H1 (cell line): ENCODE results near the gene P3H2. TPM values are rescaled to one million over a fixed set of nuclear protein-coding genes. Genes with fewer than 3 reads are reported as not detected.

Source experiments
- CTCF ChIA-PET: fragments of 300-600 bp; sonication (Branson Sonifier 250); formaldehyde crosslinking; loops from one replicate; lab custom pipeline; 2021; ENCODE audit not compliant: partially characterized antibody; lab: Charles Lee
- POLR2A ChIA-PET: fragments of 300-600 bp; sonication (Branson Sonifier 250); formaldehyde crosslinking; loops from one replicate; lab custom pipeline; 2021; ENCODE audit warnings: inconsistent platforms; ENCODE audit not compliant: partially characterized antibody; lab: Charles Lee
- DNase-seq, 2 experiments: peaks; one replicate each; pipeline versions ENCODE4 v3.0.0 to v3.0.0-alpha.2; 2010 to 2022; ENCODE audit warnings: low spot score in 2 of 2, low read depth in 1 of 2, mixed read lengths in 1 of 2
- FAIRE-seq: peaks from 2 replicates; lab custom pipeline; 2011; peaks lifted over from hg19 to GRCh38; lab: Jason Lieb, UNC
- H2AFZ ChIP-seq: 2 replicates; pipeline ENCODE4 v1.8.1; 2012; ENCODE audit warnings: low read length, inconsistent platforms
- H2AK5ac ChIP-seq: 2 replicates; pipeline ENCODE4 v1.6.1; 2013; ENCODE audit warnings: low read depth, low read length
- H2BK120ac ChIP-seq: replicated peaks from 2 replicates; pipeline ENCODE3; 2013; ENCODE audit warnings: low read depth, low read length, inconsistent platforms
- H2BK12ac ChIP-seq: 2 replicates; pipeline ENCODE4 v1.6.1; 2013; ENCODE audit warnings: low read depth, low read length
- H2BK15ac ChIP-seq: 2 replicates; pipeline ENCODE4 v1.6.1; 2013; ENCODE audit warnings: low read length
- H2BK20ac ChIP-seq: 2 replicates; pipeline ENCODE4 v1.6.1; 2013; ENCODE audit warnings: low read length
- H2BK5ac ChIP-seq: 2 replicates; pipeline ENCODE4 v1.6.1; 2013; ENCODE audit warnings: low read depth, low read length
- H3K14ac ChIP-seq: 2 replicates; pipeline ENCODE4 v1.6.1; 2013; ENCODE audit warnings: inconsistent platforms; ENCODE audit not compliant: insufficient read length
- H3K18ac ChIP-seq: 2 replicates; pipeline ENCODE4 v1.6.1; 2013; ENCODE audit warnings: low read length; ENCODE audit errors: extremely low read depth
- H3K23ac ChIP-seq: 2 replicates; pipeline ENCODE4 v1.6.1; 2013; ENCODE audit warnings: inconsistent platforms; ENCODE audit not compliant: insufficient read length
- H3K23me2 ChIP-seq: 2 replicates; pipeline ENCODE4 v1.6.1; 2013; ENCODE audit warnings: low read depth, low read length
- H3K27ac ChIP-seq: 2 replicates; pipeline ENCODE4 v1.6.1; 2011; ENCODE audit warnings: low read depth, low read length, inconsistent platforms
- H3K27me3 ChIP-seq, 4 experiments: replicated peaks in 1 of 4; 1 replicate in 1 of 4; 2 replicates in 3 of 4; pipeline versions ENCODE4 v1.6.1 to v1.8.1; 2011 to 2013; ENCODE audit warnings: low read length in 3 of 4, mild to moderate bottlenecking in 3 of 4, inconsistent platforms in 2 of 4, mixed read lengths in 2 of 4, moderate library complexity in 1 of 4; ENCODE audit not compliant: control insufficient read depth in 3 of 4, insufficient read depth in 3 of 4; ENCODE audit errors: extremely low read depth in 1 of 4
- H3K36me3 ChIP-seq, 4 experiments: 2 replicates each; pipeline versions ENCODE4 v1.6.1 to v1.8.1; 2011 to 2013; ENCODE audit warnings: mild to moderate bottlenecking in 4 of 4, low read length in 3 of 4, moderate library complexity in 2 of 4, control low read depth in 1 of 4, inconsistent platforms in 1 of 4; ENCODE audit not compliant: insufficient read depth in 4 of 4, control insufficient read depth in 2 of 4
- H3K4ac ChIP-seq: replicated peaks from 2 replicates; pipeline ENCODE3; 2013; ENCODE audit warnings: low read length, low read depth, mixed read lengths, inconsistent platforms; ENCODE audit not compliant: insufficient read length
- H3K4me1 ChIP-seq, 4 experiments: replicated peaks in 1 of 4; 1 replicate in 1 of 4; 2 replicates in 3 of 4; pipeline versions ENCODE4 v1.6.1 to v1.8.1; 2011 to 2013; ENCODE audit warnings: low read length in 3 of 4, inconsistent platforms in 2 of 4, mixed read lengths in 1 of 4; ENCODE audit not compliant: insufficient read depth in 4 of 4, control insufficient read depth in 3 of 4
- H3K4me2 ChIP-seq, 2 experiments: 2 replicates each; pipeline versions ENCODE4 v1.6.1 to v1.8.1; 2011 to 2013; ENCODE audit warnings: low read depth in 2 of 2, low read length in 2 of 2, control low read depth in 1 of 2, inconsistent platforms in 1 of 2, mild to moderate bottlenecking in 1 of 2; ENCODE audit not compliant: insufficient read depth in 1 of 2
- H3K4me3 ChIP-seq, 4 experiments: fragments of 200-600, 300-600 bp in 1 of 4; sonication (generic), shearing (Covaris generic), sonication (Bioruptor Twin) in 1 of 4; 2 replicates each; pipeline versions ENCODE4 v1.5.1 to v1.8.1; 2011 to 2016; ENCODE audit warnings: low read length in 4 of 4, low read depth in 3 of 4, control low read depth in 2 of 4, inconsistent platforms in 2 of 4, mild to moderate bottlenecking in 2 of 4, mixed read lengths in 1 of 4, moderate library complexity in 1 of 4; ENCODE audit not compliant: insufficient read depth in 2 of 4; ENCODE audit errors: extremely low read depth in 1 of 4
- H3K56ac ChIP-seq: replicated peaks from 2 replicates; pipeline ENCODE3; 2013; ENCODE audit warnings: low read depth, mild to moderate bottlenecking, mixed read lengths, low read length, inconsistent platforms; ENCODE audit not compliant: insufficient read length
- H3K79me1 ChIP-seq: 2 replicates; pipeline ENCODE4 v1.6.1; 2013; ENCODE audit warnings: low read depth, low read length, control low read depth
- H3K79me2 ChIP-seq, 2 experiments: 2 replicates each; pipeline versions ENCODE4 v1.6.1 to v1.8.1; 2012 to 2013; ENCODE audit warnings: low read length in 2 of 2, mild to moderate bottlenecking in 2 of 2, inconsistent platforms in 1 of 2; ENCODE audit not compliant: insufficient read depth in 2 of 2, control insufficient read depth in 1 of 2
- H3K9ac ChIP-seq, 4 experiments: replicated peaks in 1 of 4; 1 replicate in 1 of 4; 2 replicates in 3 of 4; pipeline versions ENCODE4 v1.6.1 to v1.8.1; 2011 to 2013; ENCODE audit warnings: low read depth in 3 of 4, low read length in 3 of 4, control low read depth in 2 of 4, mild to moderate bottlenecking in 2 of 4, moderate library complexity in 2 of 4, inconsistent platforms in 1 of 4; ENCODE audit errors: extremely low read depth in 1 of 4
- H3K9me3 ChIP-seq, 2 experiments: 2 replicates each; pipeline versions ENCODE4 v1.6.1 to v1.8.1; 2012 to 2013; ENCODE audit warnings: mild to moderate bottlenecking in 2 of 2, moderate library complexity in 2 of 2, control low read depth in 1 of 2, inconsistent platforms in 1 of 2, low read depth in 1 of 2, low read length in 1 of 2, mixed read lengths in 1 of 2; ENCODE audit not compliant: insufficient read depth in 2 of 2
- H4K20me1 ChIP-seq, 2 experiments: replicated peaks in 1 of 2; 2 replicates each; pipeline versions ENCODE3 to v1.8.1; 2011 to 2013; ENCODE audit warnings: inconsistent platforms in 2 of 2, low read length in 2 of 2, mild to moderate bottlenecking in 1 of 2; ENCODE audit not compliant: insufficient read depth in 2 of 2, control insufficient read depth in 1 of 2
- H4K5ac ChIP-seq: 2 replicates; pipeline ENCODE4 v1.6.1; 2013; ENCODE audit warnings: low read length, low read depth, mixed read lengths, inconsistent platforms; ENCODE audit not compliant: insufficient read length
- H4K8ac ChIP-seq: 2 replicates; pipeline ENCODE4 v1.8.0; 2013; ENCODE audit warnings: mild to moderate bottlenecking, moderate library complexity, low read length, inconsistent platforms; ENCODE audit not compliant: insufficient read depth; ENCODE audit errors: extremely low read depth
- H4K91ac ChIP-seq: replicated peaks from 2 replicates; pipeline ENCODE3; 2013; ENCODE audit warnings: low read length, mixed read lengths, inconsistent platforms; ENCODE audit not compliant: insufficient read length
- CREB1 ChIP-seq: IDR thresholded peaks from 2 replicates; pipeline ENCODE4 v1.6.1; 2012; ENCODE audit warnings: inconsistent platforms
- WGBS, 2 experiments: shearing (Covaris generic) in 1 of 2; methylation state at CpG; one replicate each; pipeline versions ENCODE4 v1.1.6 to v1.1.7; 2013 to 2015; ENCODE audit warnings: low lambda C conversion rate in 2 of 2, mixed read lengths in 2 of 2, inconsistent platforms in 1 of 2, low coverage in 1 of 2, missing lambda C conversion rate in 1 of 2; ENCODE audit not compliant: insufficient replicate concordance in 2 of 2, insufficient coverage in 1 of 2, insufficient read length in 1 of 2; ENCODE audit errors: extremely low coverage in 1 of 2, missing lambda C conversion rate in 1 of 2; 5-methylcytosine and 5-hydroxymethylcytosine counted together
- polyA plus RNA-seq, 7 experiments: library from polyadenylated mRNA; depleted of rRNA in 3 of 7; stranded (reverse) in 5 of 7; unstranded in 2 of 7; fragments of >200 nt in 5 of 7; fragments of 200-250 nt in 2 of 7; gene quantifications; 1 replicate in 5 of 7; 2 replicates in 1 of 7; 4 replicates in 1 of 7; pipeline versions ENCODE4 v1.2.1 to v1.2.3, GENCODE V29; 2011 to 2013; ENCODE audit warnings: missing spikeins in 2 of 7, mixed read lengths in 2 of 7
- total RNA-seq: library from RNA; stranded (reverse); fragmentation: NEBNext Ultra II Directional; extraction: Animal tissue kit (Norgen Biotek cat#: 25700); gene quantifications from 2 replicates; pipeline ENCODE4 v1.2.1, GENCODE V29; 2021

Gene P3H2
- total and polyA plus RNA-seq, 2 of the 8 experiments (the other 6 are each of a cell fraction or from before 2014, with no cell fraction given) = 40.5 to 60.4 TPM

DNA sequence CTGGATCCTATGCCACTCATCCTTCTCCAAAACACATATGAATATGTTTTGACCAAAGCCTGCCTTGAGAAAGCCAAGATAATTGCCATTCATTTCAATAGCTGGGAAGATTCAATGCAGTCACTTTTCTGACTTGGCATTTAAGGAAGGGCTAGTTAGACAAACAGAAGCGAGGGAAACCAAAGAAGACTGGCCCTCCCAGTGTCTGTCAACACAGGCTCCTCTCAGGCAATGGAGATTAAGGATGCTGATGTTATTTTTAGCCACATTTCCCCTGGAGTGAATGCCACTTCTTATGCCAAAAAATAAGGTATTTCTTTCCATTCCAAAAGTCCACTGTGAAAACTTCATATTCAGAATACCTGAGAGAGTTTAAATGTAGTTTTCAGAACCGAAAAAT, 101.7 kb downstream of the P3H2 start:
- no peak for TF ChIP-seq CREB1
- TF ChIP-seq, all 59 proteins: peak for 0
- Histone ChIP-seq H3K18ac (no peak overlapping the region), H2AFZ (no peak overlapping the region), H3K4ac (no peak overlapping the region), H3K79me1 (no peaks in the 10 kb centered on the region), H4K91ac (no peak overlapping the region), H3K9me3 (no peaks in the 10 kb centered on the region), H3K36me3 (no peaks in the 10 kb centered on the region), H2BK5ac (no peak overlapping the region), H4K5ac (no peak overlapping the region), H2AK5ac (no peak overlapping the region), H3K4me2 (no peak overlapping the region), H2BK15ac (no peak overlapping the region), H3K4me3 (no peak overlapping the region), H2BK20ac (no peak overlapping the region), H3K23ac (no peak overlapping the region), H3K4me1 (peaks cover 6 to 24% (median 14%) of the 10 kb centered on the region in 4 experiments; a peak in 6 of 7 replicates), H3K56ac (no peak overlapping the region), H3K9ac (no peak overlapping the region), H2BK12ac (no peak overlapping the region), H3K14ac (no peak overlapping the region), H4K20me1 (no peaks in the 10 kb centered on the region), H4K8ac (no peak overlapping the region), H2BK120ac (no peak overlapping the region), H3K23me2 (no peaks in the 10 kb centered on the region), H3K27ac (no peak overlapping the region), H3K79me2 (no peaks in the 10 kb centered on the region; a peak in 1 of 4 replicates), H3K27me3 (no peaks in the 10 kb centered on the region)
- FAIRE-seq (no peak), DNase-seq (no peak)
- ChIA-PET POLR2A (no interaction called here), CTCF (interaction anchor here (0.9 to 1.5 kb wide), 4 partner anchors 22 to 197 kb away, joined by 3 to 5 read pairs (median 4); no protein-coding TSS in a partner anchor)
- 92% methylated on average over 2 of the region's 2 CpGs; no CpG with 5 or more reads in 1 of the 2 experiments for WGBS, 2 experiments
